ENCODE results near the gene ACSM5. TPM values are rescaled to one million over a fixed set of nuclear protein-coding genes. Genes with fewer than 3 reads are reported as not detected.
"Not testable (repeated sequence)": the region's sequence is repeated elsewhere in the genome, so short reads cannot be mapped to it uniquely, and the experiment has no call there.

Gene ACSM5
- total RNA-seq, 1 experiment from 2014 or later, result 0.17 TPM

DNA sequence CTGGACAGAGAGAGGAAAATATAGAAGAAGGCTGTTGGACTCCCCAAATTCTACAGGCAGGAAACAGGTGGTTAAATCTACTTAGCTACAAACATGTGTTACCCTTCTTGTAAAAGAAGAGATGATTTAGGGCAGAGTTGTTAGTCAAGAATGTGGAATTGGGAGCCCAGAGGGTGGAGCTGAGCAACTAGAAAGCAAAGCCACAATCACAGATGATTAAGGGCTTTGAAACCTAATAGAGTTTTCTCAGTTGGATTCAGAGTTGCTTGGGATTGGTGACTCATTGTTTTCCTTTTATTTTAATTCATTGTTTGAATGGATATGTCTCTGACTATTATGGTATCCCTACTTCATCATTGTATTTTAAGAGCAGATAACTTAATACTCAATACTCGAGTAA lies 6.2 kb downstream of the ACSM5 start (continued):
- TF ChIP-seq, protein P1, sequence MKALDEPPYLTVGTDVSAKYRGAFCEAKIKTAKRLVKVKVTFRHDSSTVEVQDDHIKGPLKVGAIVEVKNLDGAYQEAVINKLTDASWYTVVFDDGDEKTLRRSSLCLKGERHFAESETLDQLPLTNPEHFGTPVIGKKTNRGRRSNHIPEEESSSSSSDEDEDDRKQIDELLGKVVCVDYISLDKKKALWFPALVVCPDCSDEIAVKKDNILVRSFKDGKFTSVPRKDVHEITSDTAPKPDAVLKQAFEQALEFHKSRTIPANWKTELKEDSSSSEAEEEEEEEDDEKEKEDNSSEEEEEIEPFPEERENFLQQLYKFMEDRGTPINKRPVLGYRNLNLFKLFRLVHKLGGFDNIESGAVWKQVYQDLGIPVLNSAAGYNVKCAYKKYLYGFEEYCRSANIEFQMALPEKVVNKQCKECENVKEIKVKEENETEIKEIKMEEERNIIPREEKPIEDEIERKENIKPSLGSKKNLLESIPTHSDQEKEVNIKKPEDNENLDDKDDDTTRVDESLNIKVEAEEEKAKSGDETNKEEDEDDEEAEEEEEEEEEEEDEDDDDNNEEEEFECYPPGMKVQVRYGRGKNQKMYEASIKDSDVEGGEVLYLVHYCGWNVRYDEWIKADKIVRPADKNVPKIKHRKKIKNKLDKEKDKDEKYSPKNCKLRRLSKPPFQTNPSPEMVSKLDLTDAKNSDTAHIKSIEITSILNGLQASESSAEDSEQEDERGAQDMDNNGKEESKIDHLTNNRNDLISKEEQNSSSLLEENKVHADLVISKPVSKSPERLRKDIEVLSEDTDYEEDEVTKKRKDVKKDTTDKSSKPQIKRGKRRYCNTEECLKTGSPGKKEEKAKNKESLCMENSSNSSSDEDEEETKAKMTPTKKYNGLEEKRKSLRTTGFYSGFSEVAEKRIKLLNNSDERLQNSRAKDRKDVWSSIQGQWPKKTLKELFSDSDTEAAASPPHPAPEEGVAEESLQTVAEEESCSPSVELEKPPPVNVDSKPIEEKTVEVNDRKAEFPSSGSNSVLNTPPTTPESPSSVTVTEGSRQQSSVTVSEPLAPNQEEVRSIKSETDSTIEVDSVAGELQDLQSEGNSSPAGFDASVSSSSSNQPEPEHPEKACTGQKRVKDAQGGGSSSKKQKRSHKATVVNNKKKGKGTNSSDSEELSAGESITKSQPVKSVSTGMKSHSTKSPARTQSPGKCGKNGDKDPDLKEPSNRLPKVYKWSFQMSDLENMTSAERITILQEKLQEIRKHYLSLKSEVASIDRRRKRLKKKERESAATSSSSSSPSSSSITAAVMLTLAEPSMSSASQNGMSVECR (CRISPR knock-in tag; IDR thresholded peaks at IDR 0.05; ENCODE audit: borderline replicate concordance), result no peak
- TF ChIP-seq GABPB1 (CRISPR knock-in tag; IDR thresholded peaks at IDR 0.05), result no peak
- TF ChIP-seq NFATC4 (CRISPR knock-in tag; IDR thresholded peaks at IDR 0.05), result no peak

DNA sequence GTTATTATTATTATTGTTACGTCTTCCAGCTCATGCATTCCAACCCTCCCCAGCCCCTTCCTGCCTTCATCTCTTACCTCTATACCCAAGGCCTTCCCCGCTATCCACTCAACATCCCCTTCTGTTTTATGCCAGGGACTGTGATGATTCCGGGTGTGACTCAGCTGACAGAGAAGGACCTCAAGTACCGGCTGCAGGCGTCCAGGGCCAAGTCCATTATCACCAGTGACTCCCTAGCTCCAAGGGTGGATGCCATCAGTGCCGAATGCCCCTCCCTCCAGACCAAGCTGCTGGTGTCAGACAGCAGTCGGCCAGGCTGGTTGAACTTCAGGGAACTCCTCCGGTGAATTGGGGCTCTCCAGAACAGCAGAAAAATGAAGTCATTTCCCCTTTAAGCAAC lies 9.8 kb downstream of the ACSM5 start:
- H3K36me3 Mint-ChIP-seq; H3K4me3 Mint-ChIP-seq; POLR2A ChIA-PET; H3K27me3 Mint-ChIP-seq (ENCODE audit: low read depth); H3K9me3 Mint-ChIP-seq; ATAC-seq; DNase-seq (ENCODE audit: low spot score); H3K4me1 Mint-ChIP-seq; H3K27ac Mint-ChIP-seq; CTCF ChIA-PET: not testable (repeated sequence)

- H3K9me3 Mint-ChIP-seq; H3K27me3 Mint-ChIP-seq (ENCODE audit: low read depth); H3K27ac Mint-ChIP-seq; ATAC-seq; H3K36me3 Mint-ChIP-seq; CTCF ChIA-PET; H3K4me1 Mint-ChIP-seq; H3K4me3 Mint-ChIP-seq; DNase-seq (ENCODE audit: low spot score); POLR2A ChIA-PET: not testable (repeated sequence)
Measured at GRCh38 chr16:20421748-20422147, 12.4 kb downstream of the ACSM5 start.

DNA sequence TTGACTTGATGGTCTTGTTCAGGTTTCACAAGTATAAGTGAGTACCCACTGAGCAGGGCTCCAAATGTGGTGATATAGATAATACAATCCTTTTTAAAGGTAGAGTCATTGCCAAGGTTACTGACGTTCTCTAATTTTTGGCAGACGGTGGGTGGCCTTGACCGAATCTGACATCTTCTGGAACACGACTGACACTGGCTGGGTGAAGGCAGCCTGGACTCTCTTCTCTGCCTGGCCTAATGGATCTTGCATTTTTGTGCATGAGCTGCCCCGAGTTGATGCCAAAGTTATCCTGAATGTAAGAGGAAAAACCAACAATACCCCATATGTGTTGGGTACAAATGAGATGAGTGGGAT lies 14.4 kb downstream of the ACSM5 start:
- POLR2A ChIA-PET; ATAC-seq; H3K4me1 Mint-ChIP-seq; DNase-seq (ENCODE audit: low spot score); H3K36me3 Mint-ChIP-seq; H3K9me3 Mint-ChIP-seq; CTCF ChIA-PET; H3K4me3 Mint-ChIP-seq; H3K27ac Mint-ChIP-seq; H3K27me3 Mint-ChIP-seq (ENCODE audit: low read depth): not testable (repeated sequence)

DNA sequence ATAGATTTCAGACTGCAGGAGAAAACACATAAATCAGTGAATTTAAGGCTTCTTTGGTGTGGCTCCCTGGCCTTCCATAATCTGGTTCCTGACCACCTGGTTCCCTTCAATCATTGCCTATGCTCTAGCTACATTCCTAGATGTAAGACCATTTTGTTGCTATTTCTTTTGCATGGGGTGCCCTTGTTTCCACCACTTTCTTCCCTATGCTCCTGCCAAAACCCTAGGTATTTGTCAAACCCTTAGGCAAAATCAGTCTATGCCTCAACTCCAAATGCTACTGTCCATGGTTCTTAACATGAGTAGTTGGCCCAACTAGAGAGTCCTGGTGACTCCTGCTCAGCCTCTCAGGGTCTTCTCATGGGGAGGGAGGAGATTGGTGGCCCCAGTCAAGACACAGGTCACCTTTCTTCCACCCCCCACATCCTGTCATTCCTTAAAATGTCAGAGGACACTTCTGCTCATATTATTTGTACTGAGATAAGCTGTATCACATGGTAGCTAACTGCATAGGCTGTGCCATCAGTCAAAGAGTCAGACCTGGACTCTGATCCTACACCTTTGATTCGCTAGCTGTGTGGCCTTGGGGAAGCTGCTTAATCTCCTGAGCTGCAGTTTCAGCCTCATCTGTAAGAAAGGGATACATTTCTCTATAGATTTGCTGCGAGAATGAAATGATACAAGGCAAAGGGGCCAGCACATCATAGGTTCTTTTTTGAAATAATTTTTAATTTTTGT lies 15.0 kb downstream of the ACSM5 start:
- no peak for DNase-seq (ENCODE audit: low spot score)
- TF ChIP-seq, protein P2, sequence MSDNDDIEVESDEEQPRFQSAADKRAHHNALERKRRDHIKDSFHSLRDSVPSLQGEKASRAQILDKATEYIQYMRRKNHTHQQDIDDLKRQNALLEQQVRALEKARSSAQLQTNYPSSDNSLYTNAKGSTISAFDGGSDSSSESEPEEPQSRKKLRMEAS (CRISPR knock-in tag; IDR thresholded peaks at IDR 0.05), result no peak
- no peak for TF ChIP-seq IRF2 (CRISPR knock-in tag; IDR thresholded peaks at IDR 0.05; ENCODE audit: borderline replicate concordance, low read depth)
- TF ChIP-seq, protein P3, sequence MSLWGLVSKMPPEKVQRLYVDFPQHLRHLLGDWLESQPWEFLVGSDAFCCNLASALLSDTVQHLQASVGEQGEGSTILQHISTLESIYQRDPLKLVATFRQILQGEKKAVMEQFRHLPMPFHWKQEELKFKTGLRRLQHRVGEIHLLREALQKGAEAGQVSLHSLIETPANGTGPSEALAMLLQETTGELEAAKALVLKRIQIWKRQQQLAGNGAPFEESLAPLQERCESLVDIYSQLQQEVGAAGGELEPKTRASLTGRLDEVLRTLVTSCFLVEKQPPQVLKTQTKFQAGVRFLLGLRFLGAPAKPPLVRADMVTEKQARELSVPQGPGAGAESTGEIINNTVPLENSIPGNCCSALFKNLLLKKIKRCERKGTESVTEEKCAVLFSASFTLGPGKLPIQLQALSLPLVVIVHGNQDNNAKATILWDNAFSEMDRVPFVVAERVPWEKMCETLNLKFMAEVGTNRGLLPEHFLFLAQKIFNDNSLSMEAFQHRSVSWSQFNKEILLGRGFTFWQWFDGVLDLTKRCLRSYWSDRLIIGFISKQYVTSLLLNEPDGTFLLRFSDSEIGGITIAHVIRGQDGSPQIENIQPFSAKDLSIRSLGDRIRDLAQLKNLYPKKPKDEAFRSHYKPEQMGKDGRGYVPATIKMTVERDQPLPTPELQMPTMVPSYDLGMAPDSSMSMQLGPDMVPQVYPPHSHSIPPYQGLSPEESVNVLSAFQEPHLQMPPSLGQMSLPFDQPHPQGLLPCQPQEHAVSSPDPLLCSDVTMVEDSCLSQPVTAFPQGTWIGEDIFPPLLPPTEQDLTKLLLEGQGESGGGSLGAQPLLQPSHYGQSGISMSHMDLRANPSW (CRISPR knock-in tag; conservative IDR thresholded peaks at IDR 0.05; ENCODE audit: low read depth), result no peak
- Mint-ChIP-seq H3K27me3 (ENCODE audit: low read depth) (peaks cover 6% of the 10 kb centered on the region), H3K27ac (no peak overlapping the region), H3K4me3 (no peak overlapping the region), H3K4me1 (no peaks in the 10 kb centered on the region), H3K9me3 (peaks cover 9% of the 10 kb centered on the region), H3K36me3 (no peaks in the 10 kb centered on the region)
- CTCF ChIA-PET, result no interaction called here
- POLR2A ChIA-PET, result no interaction called here
- no peak for ATAC-seq

GRCh38 chr16:20427401-20427797 lies 18.1 kb downstream of the ACSM5 start:
- H3K27me3 Mint-ChIP-seq (ENCODE audit: low read depth); H3K36me3 Mint-ChIP-seq; ATAC-seq; CTCF ChIA-PET; POLR2A ChIA-PET; H3K4me1 Mint-ChIP-seq; H3K27ac Mint-ChIP-seq; H3K4me3 Mint-ChIP-seq; DNase-seq (ENCODE audit: low spot score); H3K9me3 Mint-ChIP-seq: not testable (repeated sequence)

DNA sequence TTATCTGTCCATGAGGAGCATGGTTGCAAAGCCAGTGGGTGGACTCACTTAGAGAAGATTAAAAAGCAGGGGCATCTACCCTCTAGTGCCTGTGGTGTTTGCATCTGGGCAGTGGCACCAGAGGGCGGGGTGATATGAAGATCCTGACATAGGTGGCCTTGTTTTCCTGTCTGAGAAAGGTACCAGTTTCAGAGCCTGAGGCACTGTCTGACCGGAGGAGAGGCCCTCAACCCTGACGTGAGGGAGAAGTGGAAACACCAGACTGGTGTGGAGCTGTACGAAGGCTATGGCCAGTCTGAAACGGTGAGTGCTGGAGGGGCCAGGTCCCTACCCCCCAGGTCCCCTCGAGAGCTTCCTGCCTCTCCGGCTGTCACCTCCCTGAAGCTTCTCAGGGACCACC lies 20.2 kb downstream of the ACSM5 start:
- H3K9me3 Mint-ChIP-seq; H3K27me3 Mint-ChIP-seq (ENCODE audit: low read depth); H3K27ac Mint-ChIP-seq; H3K4me1 Mint-ChIP-seq; CTCF ChIA-PET; H3K4me3 Mint-ChIP-seq; POLR2A ChIA-PET; ATAC-seq; H3K36me3 Mint-ChIP-seq; DNase-seq (ENCODE audit: low spot score): not testable (repeated sequence)

DNA sequence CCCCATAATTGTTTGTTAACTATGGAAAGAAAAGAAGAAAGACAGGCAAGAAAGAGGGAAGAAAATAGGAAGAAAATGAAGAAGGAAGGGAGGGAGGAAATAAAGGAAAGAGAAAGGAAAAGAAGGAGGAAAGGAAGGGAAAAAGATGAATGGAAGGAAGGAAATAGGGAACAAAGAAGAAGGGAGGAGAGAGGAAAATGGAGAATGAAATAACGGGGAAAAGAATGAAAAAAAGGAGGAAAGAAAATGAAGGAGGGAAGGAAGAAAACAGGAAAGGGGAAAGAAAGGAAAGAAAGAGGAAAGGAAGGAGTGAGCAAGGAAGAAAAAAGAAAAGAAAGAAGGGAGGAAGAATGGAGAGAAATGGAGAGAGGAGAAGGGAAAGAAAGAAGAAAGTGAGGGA lies 21.1 kb downstream of the ACSM5 start:
- H3K9me3 Mint-ChIP-seq; CTCF ChIA-PET; H3K36me3 Mint-ChIP-seq; H3K4me3 Mint-ChIP-seq; H3K27me3 Mint-ChIP-seq (ENCODE audit: low read depth); DNase-seq (ENCODE audit: low spot score); POLR2A ChIA-PET; H3K27ac Mint-ChIP-seq; H3K4me1 Mint-ChIP-seq; ATAC-seq: not testable (repeated sequence)

All from WTC11 (cell line).